DND-41 (cell line): ENCODE data around the gene SPAG4.

Experiments
- ATAC-seq: fragments of 200-7000 bp; cut with Tn5 transposase; 3 replicates; pipeline ENCODE4 v1.9.1; 2021; ENCODE audit warnings: low read depth; ENCODE audit not compliant: insufficient read depth
- DNase-seq: peaks from one replicate; pipeline ENCODE4 v3.0.0-alpha.2; 2020
- H2AFZ ChIP-seq: 2 replicates; pipeline ENCODE4 v1.6.0; 2012; ENCODE audit warnings: low read depth, low read length
- H3K27ac ChIP-seq: 2 replicates; pipeline ENCODE4 v1.5.1; 2012; ENCODE audit warnings: low read length, inconsistent platforms
- H3K27me3 ChIP-seq: fragments of 200-600 bp; sonication (generic); 2 replicates; pipeline ENCODE4 v1.6.0; 2012; ENCODE audit warnings: low read length, mild to moderate bottlenecking, inconsistent platforms; ENCODE audit not compliant: insufficient read depth, poor library complexity
- H3K36me3 ChIP-seq: 2 replicates; pipeline ENCODE4 v1.5.1; 2012; ENCODE audit warnings: low read length, inconsistent platforms; ENCODE audit not compliant: insufficient read depth
- H3K4me1 ChIP-seq: 2 replicates; pipeline ENCODE4 v1.5.1; 2012; ENCODE audit warnings: mild to moderate bottlenecking, low read length; ENCODE audit not compliant: insufficient read depth
- H3K4me2 ChIP-seq: 2 replicates; pipeline ENCODE4 v1.6.0; 2012; ENCODE audit warnings: mild to moderate bottlenecking, moderate library complexity, low read length, inconsistent platforms; ENCODE audit not compliant: insufficient read depth
- H3K4me3 ChIP-seq, 2 experiments: fragments of 200-600 bp in 1 of 2; shearing (Covaris generic) in 1 of 2; 2 replicates each; pipeline ENCODE4 v1.5.1; 2012 to 2016; ENCODE audit warnings: inconsistent platforms in 2 of 2, low read length in 2 of 2, mild to moderate bottlenecking in 2 of 2, low read depth in 1 of 2, moderate library complexity in 1 of 2
- H3K79me2 ChIP-seq: 2 replicates; pipeline ENCODE4 v1.6.0; 2012; ENCODE audit warnings: low read length, inconsistent platforms; ENCODE audit not compliant: insufficient read depth
- H3K9ac ChIP-seq: 2 replicates; pipeline ENCODE4 v1.6.0; 2012; ENCODE audit warnings: low read depth, mild to moderate bottlenecking, inconsistent platforms, low read length, moderate library complexity
- H3K9me3 ChIP-seq: 2 replicates; pipeline ENCODE4 v1.5.1; 2012; ENCODE audit warnings: low read length, moderate library complexity, mild to moderate bottlenecking, inconsistent platforms; ENCODE audit not compliant: insufficient read depth, severe bottlenecking
- H4K20me1 ChIP-seq: 2 replicates; pipeline ENCODE4 v1.6.0; 2012; ENCODE audit warnings: low read length; ENCODE audit not compliant: insufficient read depth
- CTCF ChIP-seq: IDR thresholded peaks from 2 replicates; pipeline ENCODE4 v1.5.1; 2012; ENCODE audit warnings: borderline replicate concordance, low read length, moderate library complexity, mild to moderate bottlenecking; ENCODE audit not compliant: poor library complexity, severe bottlenecking; ENCODE audit errors: extremely low read depth
- EZH2 ChIP-seq: IDR thresholded peaks from 3 replicates; pipeline ENCODE4 v1.6.1; 2012; ENCODE audit warnings: borderline replicate concordance, low read depth, mild to moderate bottlenecking, moderate library complexity, low read length, inconsistent platforms; ENCODE audit not compliant: severe bottlenecking

SPAG4 gene

DNA sequence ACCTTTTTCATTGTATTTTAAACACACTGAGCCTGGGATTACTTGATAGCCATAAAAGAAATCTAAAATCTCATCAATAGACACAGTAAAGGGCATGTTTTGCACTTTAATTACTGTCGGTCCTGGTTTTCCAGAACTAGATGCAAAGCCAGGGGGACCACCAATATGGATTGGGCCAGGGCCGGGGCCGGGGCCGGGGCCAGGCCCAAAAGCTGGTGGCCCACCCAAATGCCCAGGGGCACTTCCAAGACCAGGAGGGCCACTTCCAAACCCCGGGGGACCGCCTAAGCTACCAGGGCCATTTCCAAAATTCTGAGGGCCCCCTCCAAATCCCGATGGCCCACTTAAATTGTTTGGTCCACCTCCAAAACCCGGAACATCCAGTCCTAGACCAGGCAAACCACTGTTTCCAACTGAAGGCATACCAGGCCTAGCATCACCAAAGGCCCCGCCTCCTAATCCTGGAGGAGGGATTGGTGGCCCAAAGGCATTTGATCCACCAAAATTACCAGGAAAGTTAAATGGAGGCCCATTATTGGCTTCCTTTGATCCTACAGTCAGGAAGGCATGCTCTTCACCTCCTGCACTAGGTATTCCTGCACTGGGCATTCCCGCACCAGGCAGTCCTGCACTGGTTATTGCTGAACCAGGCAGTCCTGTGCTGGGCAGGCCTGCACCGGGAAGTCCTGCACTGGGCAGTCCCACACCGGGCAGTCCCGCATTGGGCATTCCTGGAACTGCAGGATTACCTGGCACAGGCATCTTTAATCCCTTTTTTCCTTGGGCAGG is 37.2 kb downstream of the SPAG4 start:
- Histone ChIP-seq H3K4me2 (no peak overlapping the region), H4K20me1 (peaks cover 80% of the 10 kb centered on the region), H3K27me3 (no peaks in the 10 kb centered on the region), H3K27ac (no peak overlapping the region), H3K36me3 (peaks cover 71% of the 10 kb centered on the region), H3K4me3 (no peak overlapping the region), H2AFZ (no peak overlapping the region), H3K4me1 (0 out of 2 replicates have a peak, but pooled peaks cover 9% of the 10 kb centered on the region), H3K9me3 (no peaks in the 10 kb centered on the region), H3K79me2 (peaks cover 100% of the 10 kb centered on the region), H3K9ac (no peak overlapping the region)
- peak; percentile 3 for DNase-seq
- no peak for ATAC-seq
- TF ChIP-seq EZH2 (no peak), CTCF (no peak)

DNA sequence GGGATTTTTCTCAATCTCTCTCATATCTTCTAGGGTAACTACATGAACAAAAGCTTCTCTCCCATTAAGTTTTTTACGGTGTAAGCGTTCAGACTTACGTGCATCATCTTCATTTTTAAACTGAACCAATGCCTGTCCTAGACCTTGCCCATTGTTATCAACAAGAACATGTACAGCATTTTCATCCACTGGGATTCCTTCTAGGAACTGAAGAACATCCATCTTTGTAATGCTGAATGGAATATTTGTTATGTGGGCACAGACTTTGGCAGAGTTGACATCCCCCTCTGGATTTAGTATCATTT is 37.8 kb downstream of the SPAG4 start:
- Histone ChIP-seq H4K20me1 (peaks cover 83% of the 10 kb centered on the region), H3K4me1 (0 out of 2 replicates have a peak, but pooled peaks cover 9% of the 10 kb centered on the region), H2AFZ (no peak overlapping the region), H3K27ac (no peak overlapping the region), H3K36me3 (peaks cover 69% of the 10 kb centered on the region), H3K79me2 (peaks cover 100% of the 10 kb centered on the region), H3K4me2 (no peak overlapping the region), H3K9ac (no peak overlapping the region), H3K9me3 (no peaks in the 10 kb centered on the region), H3K27me3 (no peaks in the 10 kb centered on the region), H3K4me3 (no peak overlapping the region)
- ATAC-seq (no peak), DNase-seq (no peak)
- TF ChIP-seq EZH2 (no peak), CTCF (no peak)

- Histone ChIP-seq H2AFZ (no peak overlapping the region), H4K20me1 (peaks cover 83% of the 10 kb centered on the region), H3K4me1 (peaks cover 12% of the 10 kb centered on the region; the same call in 1 of the 2 replicates), H3K9me3 (no peaks in the 10 kb centered on the region), H3K27ac (no peak overlapping the region), H3K4me2 (no peak overlapping the region), H3K36me3 (peaks cover 68% of the 10 kb centered on the region), H3K79me2 (peaks cover 100% of the 10 kb centered on the region), H3K9ac (no peak overlapping the region), H3K27me3 (no peaks in the 10 kb centered on the region), H3K4me3 (no peak overlapping the region)
- DNase-seq (no peak), ATAC-seq (no peak)
- TF ChIP-seq EZH2 = no peak
- TF ChIP-seq CTCF = no peak
These were observed 38.3 kb downstream of the SPAG4 start for GRCh38 chr20:35653893-35654292.
